Stimulated activated CD8-positive, alpha-beta memory T cell treated with anti-CD3 and anti-CD28 coated beads, Interleukin-7, amount 100 ng/mL, for 4 hours (primary cell): ENCODE data around the gene PRODH.
"Not testable (repeated sequence)": the region's sequence is repeated elsewhere in the genome, so short reads cannot be mapped to it uniquely, and the experiment has no call there.

ENCODE experiments used
- DNase-seq, 2 donors: peaks; one replicate each; pipeline ENCODE4 v3.0.0-alpha.2; 2020; ENCODE audit warnings: low read depth in 2 of 2

PRODH gene

GRCh38 chr22:18935889-18936529 is at the start of gene PRODH:
TSS of gene PRODH (minus strand) at chr22:18936293. CDS start at chr22:18936287, 6 bp downstream.
- no peak for DNase-seq

- DNase-seq, result no peak
Observed at GRCh38 chr22:18985780-18986179, 49.7 kb upstream of the PRODH start.

GRCh38 chr22:18984564-18984963 is 48.5 kb upstream of the PRODH start:
- DNase-seq, result no peak

GRCh38 chr22:18983120-18983651 is 47.1 kb upstream of the PRODH start:
- DNase-seq, result no peak

- DNase-seq, result no peak
Observed at GRCh38 chr22:18980829-18981228, 44.7 kb upstream of the PRODH start.

- no peak for DNase-seq
Observed at GRCh38 chr22:18979957-18980356, 43.9 kb upstream of the PRODH start.

GRCh38 chr22:18978506-18978905 is 42.4 kb upstream of the PRODH start:
- DNase-seq, result no peak

- DNase-seq, result no peak
Observed at GRCh38 chr22:18977824-18978425, 41.8 kb upstream of the PRODH start.

GRCh38 chr22:18976197-18976751 is 40.2 kb upstream of the PRODH start:
- DNase-seq, result no peak

GRCh38 chr22:18975434-18976196 is 39.5 kb upstream of the PRODH start:
- no peak for DNase-seq

GRCh38 chr22:18974477-18975180 is 38.5 kb upstream of the PRODH start:
- no peak for DNase-seq

- no peak for DNase-seq
Observed at GRCh38 chr22:18973264-18974031, 37.4 kb upstream of the PRODH start.

GRCh38 chr22:18972591-18972990 is 36.5 kb upstream of the PRODH start:
- DNase-seq, result not testable (repeated sequence)

- not testable (repeated sequence) for DNase-seq
Observed at GRCh38 chr22:18972029-18972428, 35.9 kb upstream of the PRODH start.

GRCh38 chr22:18971321-18971751 is 35.2 kb upstream of the PRODH start:
- no peak for DNase-seq

GRCh38 chr22:18970948-18971315 is 34.8 kb upstream of the PRODH start:
- no peak for DNase-seq

- no peak for DNase-seq
Observed at GRCh38 chr22:18970176-18970947, 34.3 kb upstream of the PRODH start.

GRCh38 chr22:18969158-18969942 is 33.3 kb upstream of the PRODH start:
- DNase-seq, result not testable (repeated sequence)

GRCh38 chr22:18968011-18968749 is 32.1 kb upstream of the PRODH start:
- no peak for DNase-seq
